C4-2B (cell line): Measurements from ENCODE around the gene TVP23C.
"Not testable (repeated sequence)": the region's sequence is repeated elsewhere in the genome, so short reads cannot be mapped to it uniquely, and the experiment has no call there.

ENCODE experiments used
- CTCF ChIP-seq: fragments of 450-650 bp; conservative IDR thresholded peaks from 2 replicates; pipeline ENCODE4 v1.5.1; 2017; ENCODE audit warnings: mild to moderate bottlenecking
- ZFX ChIP-seq: fragments of 450-650 bp; IDR thresholded peaks from 2 replicates; pipeline ENCODE4 v1.6.1; 2017

- TF ChIP-seq CTCF, ZFX: not testable (repeated sequence)
These were observed 11.4 kb upstream of the TVP23C start for GRCh38 chr17:15574660-15575059.
